ENCODE measurements around the gene CNTNAP5. TPM values are rescaled to one million over a fixed set of nuclear protein-coding genes. Genes with fewer than 3 reads are reported as not detected.
"Not testable (repeated sequence)": the region's sequence is repeated elsewhere in the genome, so short reads cannot be mapped to it uniquely, and the experiment has no call there.

The CNTNAP5 gene
- total RNA-seq, 2 donors from 2014 or later: 0.11 TPM; not detected in 1

- 93% methylated on average over 2 of the region's 2 CpGs for WGBS
- H3K4me3 ChIP-seq: no peak overlapping the region
- no peak overlapping the region for H3K27ac ChIP-seq
- no peak for TF ChIP-seq POLR2AphosphoS5 (IDR thresholded peaks at IDR 0.05)
- no peak for TF ChIP-seq POLR2A (IDR thresholded peaks at IDR 0.05)
- intact Hi-C loops (cut with DNase I): no loop called here
- H3K9me3 ChIP-seq: no peaks in the 10 kb centered on the region
- H3K27me3 ChIP-seq (replicated peaks; ENCODE audit: insufficient read depth): no peaks in the 10 kb centered on the region
- no peaks in the 10 kb centered on the region for H3K36me3 ChIP-seq
- no peak for DNase-seq (ENCODE audit: low spot score)
- no peaks in the 10 kb centered on the region for H3K4me1 ChIP-seq (replicated peaks)
Measured at GRCh38 chr2:124335058-124335457, 310.0 kb downstream of the CNTNAP5 start.

DNA sequence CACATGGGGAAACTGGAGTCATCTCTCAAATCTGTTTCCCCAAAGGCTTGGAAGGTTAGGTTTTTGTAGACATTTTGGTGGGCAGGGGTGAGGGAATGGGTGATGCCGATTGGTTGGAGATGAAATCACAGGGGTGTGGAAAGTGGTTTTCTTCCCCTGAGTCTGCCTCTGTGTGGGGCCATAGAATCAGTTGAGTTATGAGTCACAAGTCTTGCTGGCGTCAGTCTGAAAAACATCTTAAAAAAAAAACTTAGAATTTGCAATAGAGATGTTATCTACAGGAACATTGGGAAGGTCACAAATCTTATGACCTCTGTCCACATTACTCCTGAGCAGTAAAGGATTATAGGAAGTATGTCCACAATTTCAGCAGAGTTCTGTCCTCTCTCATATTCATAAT is 314.6 kb downstream of the CNTNAP5 start:
- Histone ChIP-seq H3K36me3 (no peaks in the 10 kb centered on the region), H3K4me3 (no peak overlapping the region), H3K9me3 (no peaks in the 10 kb centered on the region), H3K27me3 (replicated peaks; ENCODE audit: insufficient read depth) (no peaks in the 10 kb centered on the region), H3K4me1 (replicated peaks) (no peaks in the 10 kb centered on the region), H3K27ac (no peak overlapping the region)
- no peak for DNase-seq (ENCODE audit: low spot score)
- no peak for TF ChIP-seq POLR2A (IDR thresholded peaks at IDR 0.05)
- 83% methylated on average over 2 of the region's 2 CpGs for WGBS
- intact Hi-C loops (cut with DNase I): no loop called here

- Histone ChIP-seq H3K4me1 (replicated peaks) (no peaks in the 10 kb centered on the region), H3K27ac (no peak overlapping the region), H3K4me3 (no peak overlapping the region), H3K36me3 (no peaks in the 10 kb centered on the region), H3K27me3 (replicated peaks; ENCODE audit: insufficient read depth) (no peaks in the 10 kb centered on the region), H3K9me3 (no peaks in the 10 kb centered on the region)
- DNase-seq (ENCODE audit: low spot score): no peak
- intact Hi-C loops (cut with DNase I): no loop called here
- TF ChIP-seq, protein P1, sequence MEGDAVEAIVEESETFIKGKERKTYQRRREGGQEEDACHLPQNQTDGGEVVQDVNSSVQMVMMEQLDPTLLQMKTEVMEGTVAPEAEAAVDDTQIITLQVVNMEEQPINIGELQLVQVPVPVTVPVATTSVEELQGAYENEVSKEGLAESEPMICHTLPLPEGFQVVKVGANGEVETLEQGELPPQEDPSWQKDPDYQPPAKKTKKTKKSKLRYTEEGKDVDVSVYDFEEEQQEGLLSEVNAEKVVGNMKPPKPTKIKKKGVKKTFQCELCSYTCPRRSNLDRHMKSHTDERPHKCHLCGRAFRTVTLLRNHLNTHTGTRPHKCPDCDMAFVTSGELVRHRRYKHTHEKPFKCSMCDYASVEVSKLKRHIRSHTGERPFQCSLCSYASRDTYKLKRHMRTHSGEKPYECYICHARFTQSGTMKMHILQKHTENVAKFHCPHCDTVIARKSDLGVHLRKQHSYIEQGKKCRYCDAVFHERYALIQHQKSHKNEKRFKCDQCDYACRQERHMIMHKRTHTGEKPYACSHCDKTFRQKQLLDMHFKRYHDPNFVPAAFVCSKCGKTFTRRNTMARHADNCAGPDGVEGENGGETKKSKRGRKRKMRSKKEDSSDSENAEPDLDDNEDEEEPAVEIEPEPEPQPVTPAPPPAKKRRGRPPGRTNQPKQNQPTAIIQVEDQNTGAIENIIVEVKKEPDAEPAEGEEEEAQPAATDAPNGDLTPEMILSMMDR (IDR thresholded peaks at IDR 0.05): no peak
- TF ChIP-seq POLR2A (IDR thresholded peaks at IDR 0.05): no peak
- no peak for TF ChIP-seq POLR2AphosphoS5 (IDR thresholded peaks at IDR 0.05)
- 78% methylated on average over 4 of the region's 4 CpGs for WGBS
Measured at GRCh38 chr2:124343827-124344498, 318.9 kb downstream of the CNTNAP5 start.

DNA sequence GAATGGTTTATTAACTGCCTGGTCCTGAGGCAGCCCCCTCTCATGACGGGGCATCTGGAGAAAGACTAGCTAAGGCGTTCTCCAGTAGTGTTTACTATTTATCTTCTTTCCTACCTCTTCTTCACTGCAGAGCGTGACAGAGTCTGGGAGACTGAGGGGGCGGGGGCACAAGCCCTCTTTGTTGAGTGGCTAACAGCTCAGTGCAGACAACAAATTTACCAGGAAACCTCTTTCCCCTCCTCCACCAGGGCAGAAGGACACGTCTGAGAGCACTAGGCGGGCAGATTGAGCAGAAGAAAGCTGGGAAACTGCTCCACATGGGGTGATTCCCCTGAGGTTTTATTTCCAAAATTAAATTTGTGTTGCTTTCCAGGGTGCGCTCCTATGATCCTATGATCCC is 322.1 kb downstream of the CNTNAP5 start:
- H3K9me3 ChIP-seq: no peaks in the 10 kb centered on the region
- no peaks in the 10 kb centered on the region for H3K27me3 ChIP-seq (replicated peaks; ENCODE audit: insufficient read depth)
- TF ChIP-seq, protein P1 (IDR thresholded peaks at IDR 0.05): no peak
- TF ChIP-seq POLR2A (IDR thresholded peaks at IDR 0.05) (no peak), POLR2AphosphoS5 (IDR thresholded peaks at IDR 0.05) (no peak)
- WGBS: 62% methylated on average over 7 of the region's 7 CpGs
- H3K27ac ChIP-seq: no peak overlapping the region
- no peak for DNase-seq (ENCODE audit: low spot score)
- intact Hi-C loops (cut with DNase I): no loop called here
- H3K4me3 ChIP-seq: no peak overlapping the region
- H3K4me1 ChIP-seq (replicated peaks): no peaks in the 10 kb centered on the region
- no peaks in the 10 kb centered on the region for H3K36me3 ChIP-seq

GRCh38 chr2:124353656-124354055 is 328.6 kb downstream of the CNTNAP5 start:
- TF ChIP-seq, protein P1 (IDR thresholded peaks at IDR 0.05): no peak
- TF ChIP-seq POLR2AphosphoS5 (IDR thresholded peaks at IDR 0.05): no peak
- TF ChIP-seq POLR2A (IDR thresholded peaks at IDR 0.05): no peak
- no peaks in the 10 kb centered on the region for H3K4me1 ChIP-seq (replicated peaks)
- intact Hi-C loops (cut with DNase I): no loop called here

DNA sequence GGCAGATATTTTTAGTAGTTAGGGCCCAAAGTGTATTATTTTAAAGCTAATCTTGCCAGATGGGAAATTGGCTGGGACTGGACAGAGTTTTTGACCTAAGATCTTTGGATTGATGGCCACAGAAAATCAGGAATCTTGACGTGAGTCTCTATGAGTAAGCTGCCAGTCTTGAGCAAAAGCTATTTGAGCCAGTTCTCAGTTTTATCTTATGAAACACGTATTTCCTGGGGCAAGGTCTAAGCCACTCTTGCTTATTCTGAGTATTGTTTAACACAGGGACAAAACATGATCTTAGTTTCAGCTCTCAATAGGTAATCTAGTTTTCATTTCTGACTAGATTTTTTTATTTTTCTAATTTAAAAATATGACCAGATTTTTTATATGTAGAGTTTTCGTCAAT is 329.4 kb downstream of the CNTNAP5 start:
- no peaks in the 10 kb centered on the region for H3K36me3 ChIP-seq
- intact Hi-C loops (cut with DNase I): no loop called here
- no peaks in the 10 kb centered on the region for H3K9me3 ChIP-seq
- DNase-seq (ENCODE audit: low spot score): no peak
- WGBS: 65% methylated on average over 3 of the region's 3 CpGs
- no peak for TF ChIP-seq POLR2A (IDR thresholded peaks at IDR 0.05)
- TF ChIP-seq, protein P1 (IDR thresholded peaks at IDR 0.05): no peak
- TF ChIP-seq POLR2AphosphoS5 (IDR thresholded peaks at IDR 0.05): no peak
- H3K27me3 ChIP-seq (replicated peaks; ENCODE audit: insufficient read depth): no peaks in the 10 kb centered on the region
- no peak overlapping the region for H3K4me3 ChIP-seq
- H3K27ac ChIP-seq: no peak overlapping the region
- H3K4me1 ChIP-seq (replicated peaks): no peaks in the 10 kb centered on the region

More at GRCh38 chr2:124353656-124354055, 328.6 kb downstream of the CNTNAP5 start:
- Histone ChIP-seq H3K4me3 (no peak overlapping the region), H3K36me3 (no peaks in the 10 kb centered on the region), H3K27me3 (replicated peaks; ENCODE audit: insufficient read depth) (no peaks in the 10 kb centered on the region), H3K9me3 (no peaks in the 10 kb centered on the region), H3K27ac (no peak overlapping the region)
- DNase-seq (ENCODE audit: low spot score): no peak

- H3K36me3 ChIP-seq; intact Hi-C loops (cut with DNase I); H3K9me3 ChIP-seq; H3K4me3 ChIP-seq; H3K27ac ChIP-seq; DNase-seq (ENCODE audit: low spot score); H3K27me3 ChIP-seq (replicated peaks; ENCODE audit: insufficient read depth); H3K4me1 ChIP-seq (replicated peaks): not testable (repeated sequence)
- 91% methylated on average over 28 of the region's 28 CpGs for WGBS
Measured at GRCh38 chr2:124361966-124362365, 336.9 kb downstream of the CNTNAP5 start.
